ENCODE measurements around the gene SH2D5.
"Not testable (repeated sequence)": the region's sequence is repeated elsewhere in the genome, so short reads cannot be mapped to it uniquely, and the experiment has no call there.

SH2D5 gene

GRCh38 chr1:20678599-20678998 lies 53.9 kb downstream of the SH2D5 start:
- no peak overlapping the region for H3K27ac ChIP-seq
- no peaks in the 10 kb centered on the region for H3K79me2 ChIP-seq
- no peak overlapping the region for H3K9ac ChIP-seq
- no peaks in the 10 kb centered on the region for H3K4me1 ChIP-seq
- no peaks in the 10 kb centered on the region for H3K36me3 ChIP-seq (ENCODE audit: control insufficient read depth, insufficient read depth, low read length)
- no peaks in the 10 kb centered on the region for H3K9me3 ChIP-seq (ENCODE audit: control insufficient read depth, low read length)
- H3K4me2 ChIP-seq (ENCODE audit: low read length), result no peak overlapping the region
- no peak overlapping the region for H2AFZ ChIP-seq
- no peaks in the 10 kb centered on the region for H3K27me3 ChIP-seq (ENCODE audit: control insufficient read depth, insufficient read depth, low read length)
- no peak for TF ChIP-seq CTCF (IDR thresholded peaks at IDR 0.05)
- H3K4me3 ChIP-seq (ENCODE audit: low read depth, low read length), result no peak overlapping the region

- not testable (repeated sequence) for H3K27ac ChIP-seq; H3K4me2 ChIP-seq (ENCODE audit: low read length); H3K4me3 ChIP-seq (ENCODE audit: low read depth, low read length); H3K9me3 ChIP-seq (ENCODE audit: control insufficient read depth, low read length); H3K27me3 ChIP-seq (ENCODE audit: control insufficient read depth, insufficient read depth, low read length); H3K36me3 ChIP-seq (ENCODE audit: control insufficient read depth, insufficient read depth, low read length); H3K79me2 ChIP-seq; H3K9ac ChIP-seq; H3K4me1 ChIP-seq; H2AFZ ChIP-seq
These were observed 58.9 kb downstream of the SH2D5 start for GRCh38 chr1:20673626-20674025.

GRCh38 chr1:20672265-20672632 lies 60.3 kb downstream of the SH2D5 start:
- Histone ChIP-seq H3K4me3 (ENCODE audit: low read depth, low read length) (no peak overlapping the region), H3K27ac (no peak overlapping the region)

GRCh38 chr1:20670936-20671335 lies 61.6 kb downstream of the SH2D5 start:
- no peak overlapping the region for H2AFZ ChIP-seq
- H3K4me1 ChIP-seq, result no peaks in the 10 kb centered on the region
- no peaks in the 10 kb centered on the region for H3K36me3 ChIP-seq (ENCODE audit: control insufficient read depth, insufficient read depth, low read length)
- H3K79me2 ChIP-seq, result no peaks in the 10 kb centered on the region
- no peaks in the 10 kb centered on the region for H3K9me3 ChIP-seq (ENCODE audit: control insufficient read depth, low read length)
- no peak overlapping the region for H3K27ac ChIP-seq
- no peaks in the 10 kb centered on the region for H3K27me3 ChIP-seq (ENCODE audit: control insufficient read depth, insufficient read depth, low read length)
- no peak for TF ChIP-seq CTCF (IDR thresholded peaks at IDR 0.05)
- no peak overlapping the region for H3K4me2 ChIP-seq (ENCODE audit: low read length)
- no peak overlapping the region for H3K4me3 ChIP-seq (ENCODE audit: low read depth, low read length)
- H3K9ac ChIP-seq, result no peak overlapping the region

More at GRCh38 chr1:20672265-20672632, 60.3 kb downstream of the SH2D5 start:
- no peaks in the 10 kb centered on the region for H3K79me2 ChIP-seq
- H3K9ac ChIP-seq, result no peak overlapping the region
- H3K4me2 ChIP-seq (ENCODE audit: low read length), result no peak overlapping the region
- no peak for TF ChIP-seq CTCF (IDR thresholded peaks at IDR 0.05)
- H3K27me3 ChIP-seq (ENCODE audit: control insufficient read depth, insufficient read depth, low read length), result no peaks in the 10 kb centered on the region
- H3K4me1 ChIP-seq, result no peaks in the 10 kb centered on the region
- H2AFZ ChIP-seq, result no peak overlapping the region
- H3K36me3 ChIP-seq (ENCODE audit: control insufficient read depth, insufficient read depth, low read length), result no peaks in the 10 kb centered on the region
- no peaks in the 10 kb centered on the region for H3K9me3 ChIP-seq (ENCODE audit: control insufficient read depth, low read length)

Measured in parathyroid adenoma (tissue), 2 donors.